NT2/D1 (cell line): ENCODE data around the gene SYTL2.

Experiments
- SUZ12 ChIP-seq: IDR thresholded peaks from 2 replicates; pipeline ENCODE4 v1.6.1; 2011; ENCODE audit not compliant: insufficient read length, insufficient read depth; ENCODE audit errors: extremely low read depth
- YY1 ChIP-seq: IDR thresholded peaks from 2 replicates; pipeline ENCODE4 v1.6.1; 2011; ENCODE audit not compliant: insufficient read length, insufficient read depth
- ZNF274 ChIP-seq: IDR thresholded peaks from 2 replicates; pipeline ENCODE4 v1.6.1; 2011; ENCODE audit warnings: mild to moderate bottlenecking, low read depth, low read length

DNA sequence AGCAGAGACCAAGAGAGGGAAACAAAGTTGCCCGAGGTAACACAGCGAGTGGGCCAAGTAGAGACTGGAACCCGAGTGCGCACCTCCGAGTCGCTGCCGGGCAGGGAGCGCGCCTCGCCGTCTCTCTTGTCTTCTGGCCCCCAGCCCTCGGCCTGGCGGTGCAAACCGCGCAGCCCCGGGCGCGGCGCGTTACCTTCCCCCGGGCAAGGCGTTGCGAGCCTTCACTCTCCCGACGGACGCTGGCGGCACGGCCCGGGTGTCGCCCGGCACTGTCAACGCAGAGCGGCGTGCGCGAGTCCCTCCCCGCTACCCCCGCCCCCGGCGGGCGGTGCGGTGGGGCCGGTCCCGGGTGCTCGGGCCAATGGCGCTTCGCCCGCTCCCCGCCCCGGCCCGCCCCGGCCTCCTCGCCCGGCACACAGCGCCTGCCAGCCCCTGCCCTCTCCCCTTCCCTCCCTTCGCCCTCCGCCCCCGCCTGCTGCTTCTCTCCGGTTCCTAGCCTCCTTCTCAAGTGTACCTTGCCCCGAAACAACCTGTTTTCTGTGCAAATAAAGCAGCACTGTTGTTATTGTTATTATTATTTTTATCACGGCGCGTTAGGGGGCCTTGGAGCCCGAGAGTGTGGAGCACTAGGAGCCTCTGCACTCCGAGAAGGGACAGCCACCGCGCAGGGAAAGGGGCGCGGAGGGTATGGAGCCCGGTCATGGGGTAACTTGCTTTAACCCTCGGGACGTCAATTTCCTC lies at the start of gene SYTL2:
- no peak for TF ChIP-seq ZNF274
- no peak for TF ChIP-seq YY1
- no peak for TF ChIP-seq SUZ12
